OCI-LY1 (cell line): ENCODE data around the gene KCNIP4.

ENCODE experiments used
- EZH2 ChIP-seq: fragments of 200-600 bp; sonication (generic), shearing (Covaris generic); IDR thresholded peaks from 2 replicates; pipeline ENCODE4 v1.8.0; 2017; ENCODE audit warnings: borderline replicate concordance, mixed run types, mild to moderate bottlenecking, antibody characterized with exemption, low read length, moderate library complexity, mixed read lengths
- TF ChIP-seq, protein P1 (sequence below): fragments of 200-600 bp; sonication (generic), shearing (Covaris generic); IDR thresholded peaks from 2 replicates; pipeline ENCODE4 v1.5.1; 2017; ENCODE audit warnings: mild to moderate bottlenecking, antibody characterized with exemption, low read length, moderate library complexity, mixed read lengths

DNA sequence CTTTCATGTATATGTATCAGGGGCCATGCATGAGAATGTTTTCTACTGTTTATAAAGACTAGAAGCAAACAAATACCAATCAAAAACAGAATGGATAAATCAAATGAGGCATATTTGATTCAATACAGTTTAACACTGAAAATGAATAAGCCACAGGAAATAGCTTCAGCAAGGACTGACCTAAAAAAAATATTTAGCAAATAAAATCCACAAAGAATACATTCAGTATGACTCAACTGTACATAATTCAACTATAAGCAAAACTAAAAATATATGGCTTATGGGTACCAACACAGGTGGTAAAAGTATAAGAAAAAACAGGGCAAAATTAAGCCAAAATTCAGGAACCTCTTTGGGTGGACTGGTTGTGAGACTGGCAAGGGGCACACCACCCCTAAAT lies 112.9 kb downstream of the KCNIP4 start:
- no peak for TF ChIP-seq EZH2
- TF ChIP-seq, protein P1, sequence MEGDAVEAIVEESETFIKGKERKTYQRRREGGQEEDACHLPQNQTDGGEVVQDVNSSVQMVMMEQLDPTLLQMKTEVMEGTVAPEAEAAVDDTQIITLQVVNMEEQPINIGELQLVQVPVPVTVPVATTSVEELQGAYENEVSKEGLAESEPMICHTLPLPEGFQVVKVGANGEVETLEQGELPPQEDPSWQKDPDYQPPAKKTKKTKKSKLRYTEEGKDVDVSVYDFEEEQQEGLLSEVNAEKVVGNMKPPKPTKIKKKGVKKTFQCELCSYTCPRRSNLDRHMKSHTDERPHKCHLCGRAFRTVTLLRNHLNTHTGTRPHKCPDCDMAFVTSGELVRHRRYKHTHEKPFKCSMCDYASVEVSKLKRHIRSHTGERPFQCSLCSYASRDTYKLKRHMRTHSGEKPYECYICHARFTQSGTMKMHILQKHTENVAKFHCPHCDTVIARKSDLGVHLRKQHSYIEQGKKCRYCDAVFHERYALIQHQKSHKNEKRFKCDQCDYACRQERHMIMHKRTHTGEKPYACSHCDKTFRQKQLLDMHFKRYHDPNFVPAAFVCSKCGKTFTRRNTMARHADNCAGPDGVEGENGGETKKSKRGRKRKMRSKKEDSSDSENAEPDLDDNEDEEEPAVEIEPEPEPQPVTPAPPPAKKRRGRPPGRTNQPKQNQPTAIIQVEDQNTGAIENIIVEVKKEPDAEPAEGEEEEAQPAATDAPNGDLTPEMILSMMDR = no peak
